Measurements from ENCODE around the gene B3GALT6.

The B3GALT6 gene

GRCh38 chr1:1216770-1217620, 15.0 kb upstream of the B3GALT6 start:
- no peak for FAIRE-seq

GRCh38 chr1:1217621-1218523, 14.2 kb upstream of the B3GALT6 start:
- no peak for FAIRE-seq

GRCh38 chr1:1218524-1219200, 13.4 kb upstream of the B3GALT6 start:
- FAIRE-seq, result no peak

GRCh38 chr1:1219341-1219740, 12.7 kb upstream of the B3GALT6 start:
- no peak for FAIRE-seq

- FAIRE-seq, result no peak
These were observed 11.8 kb upstream of the B3GALT6 start for GRCh38 chr1:1220197-1220596.

- FAIRE-seq, result no peak
These were observed 10.0 kb upstream of the B3GALT6 start for GRCh38 chr1:1221887-1222574.

GRCh38 chr1:1222575-1223225, 9.3 kb upstream of the B3GALT6 start:
- FAIRE-seq, result no peak

- no peak for FAIRE-seq
These were observed 8.7 kb upstream of the B3GALT6 start for GRCh38 chr1:1223321-1223720.

GRCh38 chr1:1223891-1224290, 8.1 kb upstream of the B3GALT6 start:
- no peak for FAIRE-seq

GRCh38 chr1:1225238-1225845, 6.7 kb upstream of the B3GALT6 start:
- no peak for FAIRE-seq

- FAIRE-seq, result no peak
These were observed 6.1 kb upstream of the B3GALT6 start for GRCh38 chr1:1225913-1226312.

GRCh38 chr1:1226566-1227362, 5.3 kb upstream of the B3GALT6 start:
- no peak for FAIRE-seq

- no peak for FAIRE-seq
These were observed 4.7 kb upstream of the B3GALT6 start for GRCh38 chr1:1227386-1227785.

GRCh38 chr1:1228187-1228586, 3.9 kb upstream of the B3GALT6 start:
- FAIRE-seq, result no peak

GRCh38 chr1:1228596-1229321, 3.3 kb upstream of the B3GALT6 start:
- no peak for FAIRE-seq

- FAIRE-seq, result no peak
These were observed 2.3 kb upstream of the B3GALT6 start for GRCh38 chr1:1229770-1230169.

- FAIRE-seq, result no peak
These were observed 1.2 kb upstream of the B3GALT6 start for GRCh38 chr1:1230656-1231399.

- FAIRE-seq, result no peak
These were observed 433 bp upstream of the B3GALT6 start, which contains the start of gene SDF4 for GRCh38 chr1:1231400-1232207. SDF4 (minus strand) TSS chr1:1232001; CDS start chr1:1228772, 3,229 bp downstream.
